Smooth muscle cell (in vitro differentiated cells): ENCODE results near the gene B3GALNT2. TPM values are rescaled to one million over a fixed set of nuclear protein-coding genes. Genes with fewer than 3 reads are reported as not detected.
A peak's percentile ranks its signal among the peaks of the same experiment; 100 is the strongest.

Source experiments
- DNase-seq: peaks from one replicate; lab custom pipeline; 2025; ENCODE audit not compliant: unreplicated experiment; lab: John Stamatoyannopoulos, UW
- H2AFZ ChIP-seq: fragments of 200-600 bp; sonication (generic); 2 replicates; pipeline ENCODE4 v1.6.0; 2016; ENCODE audit warnings: antibody characterized with exemption, low read depth, mild to moderate bottlenecking
- H3F3A ChIP-seq: fragments of 200-600 bp; sonication (generic); 2 replicates; pipeline ENCODE4 v1.6.0; 2017; ENCODE audit warnings: antibody characterized with exemption, low read depth
- H3K27ac ChIP-seq: fragments of 200-600 bp; sonication (generic); 2 replicates; pipeline ENCODE4 v1.5.1; 2016; ENCODE audit warnings: low read depth, mild to moderate bottlenecking
- H3K27me3 ChIP-seq: fragments of 200-600 bp; sonication (generic); 2 replicates; pipeline ENCODE4 v1.6.1; 2016; ENCODE audit warnings: low read depth, mild to moderate bottlenecking
- H3K36me3 ChIP-seq: fragments of 200-600 bp; sonication (generic); 2 replicates; pipeline ENCODE4 v1.5.1; 2016; ENCODE audit warnings: low read depth
- H3K4me1 ChIP-seq: fragments of 200-600 bp; sonication (generic); 2 replicates; pipeline ENCODE4 v1.5.1; 2016; ENCODE audit warnings: low read depth
- H3K4me2 ChIP-seq: fragments of 200-600 bp; sonication (generic); 2 replicates; pipeline ENCODE4 v1.6.0; 2016; ENCODE audit warnings: mild to moderate bottlenecking
- H3K4me3 ChIP-seq: fragments of 200-600 bp; sonication (generic); 2 replicates; pipeline ENCODE4 v1.5.1; 2016; ENCODE audit warnings: mild to moderate bottlenecking
- H3K79me2 ChIP-seq: fragments of 200-600 bp; sonication (generic); 2 replicates; pipeline ENCODE4 v1.6.0; 2016; ENCODE audit warnings: low read depth, mild to moderate bottlenecking
- H3K9ac ChIP-seq: fragments of 200-600 bp; sonication (generic); 2 replicates; pipeline ENCODE4 v1.6.0; 2016; ENCODE audit warnings: low read depth
- H3K9me3 ChIP-seq: fragments of 200-600 bp; sonication (generic); replicated peaks from 2 replicates; pipeline ENCODE4 v1.5.1; 2016; ENCODE audit warnings: low read depth
- H4K20me1 ChIP-seq: fragments of 200-600 bp; sonication (generic); 2 replicates; pipeline ENCODE4 v1.6.0; 2016; ENCODE audit warnings: low read depth
- CTCF ChIP-seq: fragments of 200-600 bp; sonication (generic); IDR thresholded peaks from 2 replicates; pipeline ENCODE4 v1.5.1; 2017; ENCODE audit warnings: borderline replicate concordance, mild to moderate bottlenecking, antibody characterized with exemption; ENCODE audit not compliant: insufficient read depth, poor library complexity, severe bottlenecking
- WGBS: methylation state at CpG from one replicate; pipeline ENCODE4 v1.1.7; 2016; ENCODE audit warnings: low lambda C conversion rate; 5-methylcytosine and 5-hydroxymethylcytosine counted together
- polyA plus RNA-seq: library from polyadenylated mRNA; unstranded; fragments of >200 nt; fragmentation: Nextera tagmentation; extraction: Ambion mirVana; gene quantifications from 2 replicates; pipeline ENCODE4 v1.2.1, GENCODE V29; 2016
- total RNA-seq: library from RNA; depleted of rRNA; stranded (reverse); fragments of >200 nt; gene quantifications from 2 replicates; pipeline ENCODE4 v1.2.3, GENCODE V29; 2014

B3GALNT2 gene
- total and polyA plus RNA-seq, 2 experiments from 2014 or later: 8.2 to 22.7 TPM

- no peak for DNase-seq
- no peak for TF ChIP-seq CTCF
- Histone ChIP-seq H3K27me3 (no peaks in the 10 kb centered on the region), H3K9me3 (no peaks in the 10 kb centered on the region), H3K9ac (no peak overlapping the region), H3K79me2 (no peaks in the 10 kb centered on the region), H3K36me3 (no peaks in the 10 kb centered on the region), H3K4me1 (no peaks in the 10 kb centered on the region), H3F3A (no peaks in the 10 kb centered on the region), H3K4me2 (no peak overlapping the region), H3K27ac (no peak overlapping the region), H2AFZ (no peak overlapping the region), H4K20me1 (no peaks in the 10 kb centered on the region), H3K4me3 (no peak overlapping the region)
- 84% methylated on average over 6 of the region's 6 CpGs for WGBS
Observed at GRCh38 chr1:235516862-235517446, 12.7 kb upstream of the B3GALNT2 start.

- H3K4me2 ChIP-seq: no peak overlapping the region
- H3F3A ChIP-seq: no peaks in the 10 kb centered on the region
- 98% methylated on average over 5 of the region's 5 CpGs for WGBS
- no peak overlapping the region for H2AFZ ChIP-seq
- H3K9ac ChIP-seq: no peak overlapping the region
- no peak overlapping the region for H3K4me3 ChIP-seq
- H3K79me2 ChIP-seq: no peaks in the 10 kb centered on the region
- H3K9me3 ChIP-seq: no peaks in the 10 kb centered on the region
- no peaks in the 10 kb centered on the region for H3K4me1 ChIP-seq
- no peaks in the 10 kb centered on the region for H3K36me3 ChIP-seq
- H3K27me3 ChIP-seq: no peaks in the 10 kb centered on the region
- H4K20me1 ChIP-seq: no peaks in the 10 kb centered on the region
- DNase-seq: no peak
- no peak overlapping the region for H3K27ac ChIP-seq
- no peak for TF ChIP-seq CTCF
Observed at GRCh38 chr1:235515844-235516512, 11.7 kb upstream of the B3GALNT2 start.

GRCh38 chr1:235513495-235514366 lies 9.5 kb upstream of the B3GALNT2 start:
- H3K36me3 ChIP-seq: no peaks in the 10 kb centered on the region
- H4K20me1 ChIP-seq: no peaks in the 10 kb centered on the region
- no peak overlapping the region for H3K27ac ChIP-seq
- H3K79me2 ChIP-seq: no peaks in the 10 kb centered on the region
- no peak overlapping the region for H2AFZ ChIP-seq
- H3K4me2 ChIP-seq: no peak overlapping the region
- no peak for DNase-seq
- peak; percentile 91 for TF ChIP-seq CTCF
- 42% methylated on average over 8 of the region's 8 CpGs for WGBS
- H3K9ac ChIP-seq: no peak overlapping the region
- no peaks in the 10 kb centered on the region for H3K9me3 ChIP-seq
- no peaks in the 10 kb centered on the region for H3F3A ChIP-seq
- H3K4me1 ChIP-seq: no peaks in the 10 kb centered on the region
- H3K27me3 ChIP-seq: no peaks in the 10 kb centered on the region
- H3K4me3 ChIP-seq: no peak overlapping the region
